Spinal cord (tissue), 10 donors: ENCODE measurements around the gene FAM227B. TPM values are rescaled to one million over a fixed set of nuclear protein-coding genes. Genes with fewer than 3 reads are reported as not detected.

ENCODE experiments used
- DNase-seq, 6 donors: peaks; one replicate each; pipeline versions ENCODE4 v3.0.0 to v3.0.0-alpha.2; 2013 to 2015; ENCODE audit warnings: low spot score in 6 of 6, low read depth in 4 of 6
- H3K27ac ChIP-seq: one replicate; pipeline ENCODE4 v1.5.1; 2013; ENCODE audit warnings: low read depth, low read length, control low read depth
- H3K27me3 ChIP-seq: one replicate; pipeline ENCODE4 v1.6.1; 2013; ENCODE audit warnings: low read length; ENCODE audit not compliant: control insufficient read depth, insufficient read depth
- H3K36me3 ChIP-seq: one replicate; pipeline ENCODE4 v1.6.1; 2013; ENCODE audit warnings: low read length; ENCODE audit not compliant: control insufficient read depth, insufficient read depth
- H3K4me1 ChIP-seq: one replicate; pipeline ENCODE4 v1.6.1; 2013; ENCODE audit warnings: low read length; ENCODE audit not compliant: control insufficient read depth, insufficient read depth
- H3K4me3 ChIP-seq: one replicate; pipeline ENCODE4 v1.5.1; 2013; ENCODE audit warnings: low read depth, low read length, control low read depth
- H3K9me3 ChIP-seq: one replicate; pipeline ENCODE4 v1.6.1; 2013; ENCODE audit warnings: low read length; ENCODE audit not compliant: control insufficient read depth, insufficient read depth
- WGBS: methylation state at CpG from one replicate; pipeline ENCODE4 v1.1.5; 2013; ENCODE audit warnings: missing lambda C conversion rate; ENCODE audit not compliant: insufficient coverage; 5-methylcytosine and 5-hydroxymethylcytosine counted together
- polyA plus RNA-seq, 2 donors: library from polyadenylated mRNA; unstranded; fragments of 120-200 nt; gene quantifications; one replicate each; pipeline ENCODE4 v1.2.1, GENCODE V29; 2013; ENCODE audit not compliant: insufficient read length in 2 of 2
- total RNA-seq, 2 donors: library from RNA; depleted of rRNA in 1 of 2; stranded (reverse); fragments of 120-200 nt in 1 of 2; fragments of >200 nt in 1 of 2; gene quantifications; one replicate each; pipeline versions ENCODE4 v1.2.3 to v1.2.4, GENCODE V29; 2013 to 2014
- donor health status: healthy.

The FAM227B gene
- total and polyA plus RNA-seq, 4 donors: 6.2 to 12.9 (median 8.0) TPM

DNA sequence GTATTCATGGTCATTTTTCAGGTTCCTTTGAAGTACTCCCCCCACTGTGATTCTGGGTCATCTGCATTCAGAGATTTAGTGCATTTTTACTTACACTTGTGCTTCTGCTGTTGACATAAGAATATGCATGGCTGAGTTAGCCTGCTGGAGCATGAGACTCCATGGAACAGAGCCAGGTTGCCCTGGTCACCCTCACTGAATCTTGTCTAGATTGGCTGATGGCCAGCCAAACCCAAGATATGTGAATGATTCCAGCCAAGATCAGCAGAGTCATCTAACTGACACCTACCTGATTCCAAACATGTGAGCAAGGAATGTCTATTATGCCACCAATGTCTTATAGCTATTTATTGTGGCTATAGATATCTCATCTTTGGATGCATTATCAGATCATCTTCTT lies 25.3 kb upstream of the FAM227B start:
- no peak overlapping the region for H3K4me3 ChIP-seq

DNA sequence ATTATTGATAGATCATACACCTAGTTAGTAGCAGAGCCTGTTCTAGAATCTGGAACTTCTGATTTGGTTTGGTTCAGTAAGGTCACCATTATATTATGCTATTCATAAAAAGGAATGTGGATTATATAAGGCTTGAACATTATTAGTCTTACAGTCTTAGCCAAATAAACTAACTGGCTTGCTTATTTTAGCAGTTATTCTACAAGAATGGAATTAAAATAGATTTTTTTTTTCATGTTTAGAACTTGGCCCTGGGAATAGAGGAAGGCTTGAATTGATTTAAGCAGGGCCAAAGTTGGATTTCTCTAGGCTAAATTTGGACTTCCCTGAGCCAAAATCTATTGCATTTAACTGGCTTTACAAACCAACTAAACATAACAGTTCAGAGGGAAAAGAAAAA lies 24.7 kb upstream of the FAM227B start:
- no peaks in the 10 kb centered on the region for H3K36me3 ChIP-seq
- no peaks in the 10 kb centered on the region for H3K9me3 ChIP-seq
- H3K4me3 ChIP-seq: no peak overlapping the region
- no peaks in the 10 kb centered on the region for H3K27me3 ChIP-seq
- H3K4me1 ChIP-seq: no peaks in the 10 kb centered on the region
- peak overlapping the region; percentile 18 for H3K27ac ChIP-seq
- peak in 1 of 6 donors; percentile 38 for DNase-seq

More for the DNA sequence above, 25.3 kb upstream of the FAM227B start:
- Histone ChIP-seq H3K27ac (peak overlapping the region; percentile 18), H3K9me3 (no peaks in the 10 kb centered on the region), H3K4me1 (no peaks in the 10 kb centered on the region), H3K27me3 (no peaks in the 10 kb centered on the region), H3K36me3 (no peaks in the 10 kb centered on the region)
- peak in 5 of 6 donors; percentile 27 to 81 (median 57) for DNase-seq

GRCh38 chr15:49644364-49644794 lies 23.8 kb upstream of the FAM227B start:
- H3K4me1 ChIP-seq: no peaks in the 10 kb centered on the region

DNA sequence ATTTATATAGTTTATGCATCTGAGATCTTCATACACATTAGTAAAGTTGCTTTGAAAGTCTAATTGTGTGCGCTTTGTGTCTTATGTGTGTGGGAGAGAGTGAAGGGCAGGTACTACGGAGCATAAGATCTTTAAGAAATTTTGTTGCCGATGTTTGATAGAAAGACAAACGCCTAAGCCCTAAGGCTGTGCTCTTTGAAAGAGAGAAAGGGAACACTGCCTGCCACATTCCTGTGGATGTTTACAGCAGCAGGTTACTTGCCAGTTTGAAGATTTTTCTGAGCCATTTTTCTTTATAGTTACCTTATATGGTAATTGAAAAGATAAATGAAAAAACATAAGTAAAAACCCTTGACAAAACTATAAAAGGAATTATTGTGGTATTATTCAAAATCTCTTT lies 17.2 kb upstream of the FAM227B start:
- Histone ChIP-seq H3K27me3 (no peaks in the 10 kb centered on the region), H3K27ac (no peak overlapping the region), H3K4me1 (no peaks in the 10 kb centered on the region), H3K9me3 (no peaks in the 10 kb centered on the region), H3K36me3 (peaks cover 6% of the 10 kb centered on the region), H3K4me3 (no peak overlapping the region)
- no peak for DNase-seq
- 79% methylated on average over 3 of the region's 4 CpGs for WGBS

More at GRCh38 chr15:49644364-49644794, 23.8 kb upstream of the FAM227B start:
- Histone ChIP-seq H3K27ac (no peak overlapping the region), H3K27me3 (no peaks in the 10 kb centered on the region), H3K9me3 (no peaks in the 10 kb centered on the region), H3K4me3 (no peak overlapping the region), H3K36me3 (no peaks in the 10 kb centered on the region)
- WGBS: 100% methylated on average over 1 of the region's 1 CpG
- DNase-seq: no peak

DNA sequence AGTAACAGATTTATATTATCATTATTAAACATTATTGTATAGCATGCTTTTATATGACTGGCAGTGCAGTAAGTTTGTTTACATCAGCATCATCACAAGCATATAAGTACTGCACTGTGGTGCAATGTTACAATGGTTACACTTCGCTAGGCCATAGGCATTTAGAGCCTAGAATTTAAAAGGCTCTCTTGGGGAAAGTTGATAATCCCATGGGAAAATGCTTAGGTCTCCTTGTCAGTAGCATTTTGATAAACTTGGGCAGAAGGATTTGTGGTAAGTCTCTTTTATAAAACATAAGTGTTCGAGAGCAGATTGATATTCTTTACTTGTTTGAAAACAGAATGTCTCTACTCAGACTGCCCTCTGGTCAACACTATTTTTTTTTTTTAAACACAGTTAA lies 7.8 kb upstream of the FAM227B start:
- H3K27ac ChIP-seq: no peak overlapping the region
- H3K9me3 ChIP-seq: no peaks in the 10 kb centered on the region
- DNase-seq: no peak
- H3K4me1 ChIP-seq: no peaks in the 10 kb centered on the region
- WGBS: no CpG with 5 or more reads among the region's 2 CpGs
- no peaks in the 10 kb centered on the region for H3K36me3 ChIP-seq
- no peaks in the 10 kb centered on the region for H3K27me3 ChIP-seq
- H3K4me3 ChIP-seq: no peak overlapping the region

GRCh38 chr15:49627407-49627877 lies 6.8 kb upstream of the FAM227B start:
- Histone ChIP-seq H3K4me3 (no peak overlapping the region), H3K27ac (no peak overlapping the region), H3K36me3 (no peaks in the 10 kb centered on the region), H3K9me3 (no peaks in the 10 kb centered on the region), H3K4me1 (no peaks in the 10 kb centered on the region), H3K27me3 (no peaks in the 10 kb centered on the region)
- no peak for DNase-seq
- no CpG with 5 or more reads among the region's 1 CpG for WGBS

- WGBS: 80% methylated on average over 1 of the region's 5 CpGs
- no peaks in the 10 kb centered on the region for H3K4me1 ChIP-seq
- H3K9me3 ChIP-seq: no peaks in the 10 kb centered on the region
- no peak overlapping the region for H3K27ac ChIP-seq
- no peak for DNase-seq
- no peaks in the 10 kb centered on the region for H3K36me3 ChIP-seq
- no peaks in the 10 kb centered on the region for H3K27me3 ChIP-seq
- H3K4me3 ChIP-seq: no peak overlapping the region
Measured at GRCh38 chr15:49625460-49626036, 4.9 kb upstream of the FAM227B start.

- no peaks in the 10 kb centered on the region for H3K4me1 ChIP-seq
- H3K36me3 ChIP-seq: no peaks in the 10 kb centered on the region
- H3K9me3 ChIP-seq: no peaks in the 10 kb centered on the region
- WGBS: no CpG with 5 or more reads among the region's 2 CpGs
- H3K27me3 ChIP-seq: no peaks in the 10 kb centered on the region
- no peak overlapping the region for H3K4me3 ChIP-seq
- no peak overlapping the region for H3K27ac ChIP-seq
- DNase-seq: no peak
Measured at GRCh38 chr15:49624056-49624455, 3.4 kb upstream of the FAM227B start.

DNA sequence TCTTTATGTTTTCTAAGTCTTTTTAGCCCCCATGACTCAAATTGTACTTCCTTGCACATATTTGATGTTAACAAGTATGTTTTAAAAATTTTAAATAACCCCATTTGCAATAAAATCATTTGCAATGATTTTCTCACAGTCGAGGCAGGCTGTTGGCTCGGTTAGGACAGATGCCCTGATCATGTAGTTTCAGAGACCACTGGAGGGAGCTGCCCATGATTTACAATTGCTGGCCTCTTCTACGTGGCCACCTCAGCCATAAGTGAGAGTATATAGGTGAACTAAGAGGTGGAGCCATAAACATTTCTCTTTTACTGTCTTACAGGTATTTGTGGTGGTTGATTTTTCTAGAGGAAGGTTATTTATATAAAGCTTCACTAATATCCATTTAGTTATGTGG lies 1.9 kb upstream of the FAM227B start:
- no peaks in the 10 kb centered on the region for H3K4me1 ChIP-seq
- 64% methylated on average over 2 of the region's 3 CpGs for WGBS
- H3K36me3 ChIP-seq: no peaks in the 10 kb centered on the region
- H3K4me3 ChIP-seq: no peak overlapping the region
- no peaks in the 10 kb centered on the region for H3K27me3 ChIP-seq
- no peaks in the 10 kb centered on the region for H3K9me3 ChIP-seq
- no peak overlapping the region for H3K27ac ChIP-seq
- DNase-seq: no peak

GRCh38 chr15:49621887-49622286 lies 1.3 kb upstream of the FAM227B start:
- 50% methylated on average over 1 of the region's 1 CpG for WGBS
- peak overlapping the region; percentile 93 for H3K4me3 ChIP-seq

More at GRCh38 chr15:49621887-49622286, 1.3 kb upstream of the FAM227B start:
- DNase-seq: no peak
- Histone ChIP-seq H3K36me3 (no peaks in the 10 kb centered on the region), H3K27ac (no peak overlapping the region), H3K9me3 (no peaks in the 10 kb centered on the region), H3K4me1 (no peaks in the 10 kb centered on the region), H3K27me3 (no peaks in the 10 kb centered on the region)
